Globus pallidus (tissue), 1 donor: ENCODE results near the gene NLRP8.
"Not testable (repeated sequence)": the region's sequence is repeated elsewhere in the genome, so short reads cannot be mapped to it uniquely, and the experiment has no call there.

ENCODE experiments used
- DNase-seq: peaks from one replicate; pipeline ENCODE4 v3.0.0-alpha.2; 2015; ENCODE audit warnings: low spot score

The NLRP8 gene

GRCh38 chr19:55973982-55974381 lies 26.4 kb downstream of the NLRP8 start:
- DNase-seq, result no peak

GRCh38 chr19:55980415-55980814 lies 32.8 kb downstream of the NLRP8 start:
- no peak for DNase-seq

GRCh38 chr19:55985254-55985653 lies 37.6 kb downstream of the NLRP8 start:
- DNase-seq, result no peak

- no peak for DNase-seq
Observed at GRCh38 chr19:55986487-55986886, 38.9 kb downstream of the NLRP8 start, which contains the start of gene NLRP5. Gene NLRP5, plus strand, starts transcription at chr19:55986775.

- DNase-seq, result no peak
Observed at GRCh38 chr19:55990831-55991230, 43.2 kb downstream of the NLRP8 start.

- no peak for DNase-seq
Observed at GRCh38 chr19:55993492-55993891, 45.9 kb downstream of the NLRP8 start.

- no peak for DNase-seq
Observed at GRCh38 chr19:56014765-56015164, 67.1 kb downstream of the NLRP8 start.

- DNase-seq, result no peak
Observed at GRCh38 chr19:56015756-56016155, 68.1 kb downstream of the NLRP8 start.

GRCh38 chr19:56019325-56019724 lies 71.7 kb downstream of the NLRP8 start:
- not testable (repeated sequence) for DNase-seq

GRCh38 chr19:56020355-56020975 lies 72.8 kb downstream of the NLRP8 start:
- DNase-seq, result not testable (repeated sequence)

- no peak for DNase-seq
Observed at GRCh38 chr19:56026769-56027168, 79.1 kb downstream of the NLRP8 start.
